NCI-H1417 treated with DMSO at 0.1 percent for 48 hours (cell line): ENCODE data around the gene DOCK10.

ENCODE experiments used
- DNase-seq: peaks from one replicate; lab custom pipeline; 2025; lab: John Stamatoyannopoulos, UW

DOCK10 gene

GRCh38 chr2:225041207-225041850 lies 939 bp downstream of the DOCK10 start:
- no peak for DNase-seq

- DNase-seq: no peak
Measured at GRCh38 chr2:225040856-225041206, 1.4 kb downstream of the DOCK10 start.

GRCh38 chr2:225040142-225040541 lies 2.1 kb downstream of the DOCK10 start:
- DNase-seq: no peak

GRCh38 chr2:225038231-225038523 lies 4.1 kb downstream of the DOCK10 start:
- DNase-seq: no peak

- DNase-seq: no peak
Measured at GRCh38 chr2:225037415-225038230, 4.6 kb downstream of the DOCK10 start.

GRCh38 chr2:225036431-225036830 lies 5.8 kb downstream of the DOCK10 start:
- no peak for DNase-seq

GRCh38 chr2:225033440-225034318 lies 8.6 kb downstream of the DOCK10 start:
- DNase-seq: no peak

- no peak for DNase-seq
Measured at GRCh38 chr2:225032246-225032645, 10.0 kb downstream of the DOCK10 start.

GRCh38 chr2:225031599-225031998 lies 10.7 kb downstream of the DOCK10 start:
- no peak for DNase-seq

- DNase-seq: no peak
Measured at GRCh38 chr2:225030893-225031292, 11.4 kb downstream of the DOCK10 start.

GRCh38 chr2:225030203-225030602 lies 12.1 kb downstream of the DOCK10 start:
- DNase-seq: no peak

- DNase-seq: no peak
Measured at GRCh38 chr2:225028572-225028971, 13.7 kb downstream of the DOCK10 start.

GRCh38 chr2:225027061-225027762 lies 15.1 kb downstream of the DOCK10 start:
- DNase-seq: no peak

- DNase-seq: no peak
Measured at GRCh38 chr2:225025917-225026571, 16.2 kb downstream of the DOCK10 start.

GRCh38 chr2:225022188-225022587 lies 20.1 kb downstream of the DOCK10 start:
- no peak for DNase-seq

- no peak for DNase-seq
Measured at GRCh38 chr2:225020168-225020849, 22.0 kb downstream of the DOCK10 start.

GRCh38 chr2:225019105-225019504 lies 23.2 kb downstream of the DOCK10 start:
- no peak for DNase-seq

- DNase-seq: no peak
Measured at GRCh38 chr2:225017713-225018112, 24.6 kb downstream of the DOCK10 start.

GRCh38 chr2:225017098-225017685 lies 25.1 kb downstream of the DOCK10 start:
- DNase-seq: no peak

GRCh38 chr2:225013425-225014365 lies 28.6 kb downstream of the DOCK10 start:
- DNase-seq: no peak
